ENCODE measurements around the gene KCNJ5.

Gene KCNJ5

DNA sequence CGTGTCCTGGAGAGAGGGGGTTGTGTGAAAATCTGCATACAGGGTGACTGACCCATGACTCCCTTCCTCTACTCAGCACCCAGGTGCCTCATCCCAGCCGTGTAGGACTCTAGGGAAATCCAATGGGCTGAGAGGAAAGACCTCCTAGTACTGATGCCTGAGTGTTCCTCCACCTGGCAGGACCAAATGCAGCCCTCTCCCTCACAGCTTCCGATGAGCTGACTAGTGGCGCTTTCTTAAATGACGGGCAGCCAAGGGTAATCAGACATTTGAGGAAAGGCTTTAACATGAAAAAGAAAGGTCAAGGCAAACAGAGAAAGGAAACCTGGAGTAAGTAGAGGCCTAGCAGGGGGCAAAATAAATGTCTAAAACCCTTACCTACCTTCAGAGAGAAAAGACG lies 19.1 kb upstream of the KCNJ5 start:
- no peak for DNase-seq

- no peak for DNase-seq
Observed at GRCh38 chr11:128872594-128872993, 18.6 kb upstream of the KCNJ5 start.

DNA sequence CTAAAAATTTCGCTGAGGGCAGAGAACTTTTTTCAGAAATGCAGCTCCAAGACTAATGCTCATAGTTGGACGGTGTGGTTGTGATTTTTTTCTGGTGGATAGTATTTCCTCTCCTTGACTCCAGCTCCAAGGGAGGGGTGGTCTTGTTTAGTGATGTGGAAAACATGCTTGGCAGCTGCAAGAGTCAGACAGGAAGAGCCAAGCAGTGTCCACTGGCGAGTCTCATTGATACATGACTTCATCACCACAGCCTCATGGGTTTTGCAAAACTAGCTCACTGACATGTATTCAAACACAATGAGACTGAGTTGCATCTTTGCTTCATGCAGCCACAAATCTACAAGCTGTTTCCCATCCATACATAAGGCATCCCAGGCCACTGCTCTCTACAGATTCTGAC lies 16.7 kb upstream of the KCNJ5 start:
- DNase-seq = no peak

GRCh38 chr11:128876133-128876650 lies 15.0 kb upstream of the KCNJ5 start:
- no peak for DNase-seq

- DNase-seq = no peak
Observed at GRCh38 chr11:128877726-128878125, 13.4 kb upstream of the KCNJ5 start.

- DNase-seq = no peak
Observed at GRCh38 chr11:128878455-128878854, 12.7 kb upstream of the KCNJ5 start.

GRCh38 chr11:128879817-128880216 lies 11.3 kb upstream of the KCNJ5 start:
- DNase-seq = no peak

DNA sequence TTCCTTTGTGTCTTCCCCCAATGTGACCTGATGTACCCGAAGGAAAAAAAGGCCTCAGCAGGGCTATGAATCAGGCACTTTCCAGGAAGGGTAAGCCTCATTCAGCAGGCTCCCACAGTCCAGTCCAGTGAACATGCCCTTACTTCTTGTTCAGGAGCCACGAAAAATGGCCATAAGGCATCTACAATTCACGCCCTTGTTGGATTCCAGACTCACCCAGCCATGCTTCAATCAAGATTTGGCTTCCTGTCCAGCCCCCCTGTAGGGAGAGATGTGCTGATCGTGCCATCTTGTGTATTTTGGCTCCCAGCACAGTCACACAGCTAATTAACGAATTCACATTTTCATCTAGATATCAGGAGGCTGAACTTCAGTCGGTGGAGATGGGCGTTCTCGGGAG lies 9.9 kb upstream of the KCNJ5 start:
- no peak for DNase-seq

- DNase-seq = no peak
Observed at GRCh38 chr11:128882451-128882850, 8.7 kb upstream of the KCNJ5 start.

- DNase-seq = no peak
Observed at GRCh38 chr11:128884054-128884453, 7.1 kb upstream of the KCNJ5 start.

- DNase-seq = peak; percentile 77
Observed at GRCh38 chr11:128884703-128885338, 6.3 kb upstream of the KCNJ5 start.

DNA sequence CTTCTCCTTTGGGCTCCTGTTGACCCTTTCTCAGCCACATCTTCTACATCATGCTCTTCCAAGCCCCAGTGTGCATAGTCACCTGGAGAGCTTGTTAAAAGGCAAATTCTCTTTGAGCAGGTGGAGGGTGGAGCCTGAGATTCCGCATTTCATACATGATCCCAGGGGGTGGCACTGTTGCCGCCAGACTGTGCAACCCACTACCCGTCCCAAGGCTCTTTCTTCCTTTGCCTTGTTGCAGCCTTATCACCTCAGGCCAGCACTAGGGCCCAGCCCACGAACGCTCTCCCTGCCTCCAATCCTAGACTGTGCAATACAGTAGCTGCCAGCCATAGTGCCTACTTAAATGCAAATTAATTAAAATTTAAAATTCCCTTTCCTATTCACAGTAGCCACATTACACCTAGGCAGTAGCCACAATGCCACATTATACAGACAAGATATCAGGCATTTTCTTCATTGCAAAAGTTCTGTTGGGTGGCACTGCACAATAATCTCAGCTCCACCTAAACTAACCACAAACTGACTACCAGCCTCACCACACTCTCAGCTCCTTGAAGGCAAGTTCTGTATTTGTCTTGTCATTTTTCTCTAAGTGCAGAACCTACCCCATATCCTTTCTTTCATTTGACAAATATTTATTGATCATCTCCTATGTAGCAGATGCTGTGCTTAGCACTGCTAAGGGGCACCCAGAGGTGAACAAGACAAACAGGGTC lies 4.6 kb upstream of the KCNJ5 start:
- DNase-seq = peak; percentile 21

GRCh38 chr11:128888034-128888985 lies 2.8 kb upstream of the KCNJ5 start:
- DNase-seq = no peak

GRCh38 chr11:128889657-128890213 lies 1.4 kb upstream of the KCNJ5 start:
- DNase-seq = no peak

DNA sequence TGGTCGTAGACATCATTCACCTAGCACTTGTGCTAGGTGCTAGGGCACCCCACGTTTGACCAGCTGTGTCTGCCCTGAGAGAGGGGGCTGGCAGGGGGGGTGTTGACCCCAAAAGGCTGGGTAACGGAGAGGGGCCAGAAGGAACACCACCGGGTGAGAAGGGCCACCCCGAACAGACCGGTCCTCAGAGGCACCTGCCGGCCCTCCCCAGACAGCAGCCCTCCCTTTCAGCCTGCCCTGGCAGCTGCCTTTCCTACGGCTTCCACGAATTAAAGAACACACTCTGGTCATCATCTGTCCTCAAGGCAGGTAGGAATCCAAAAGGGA lies 977 bp upstream of the KCNJ5 start:
- DNase-seq = no peak

GRCh38 chr11:128891913-128892398 lies 800 bp downstream of the KCNJ5 start:
- no peak for DNase-seq

DNA sequence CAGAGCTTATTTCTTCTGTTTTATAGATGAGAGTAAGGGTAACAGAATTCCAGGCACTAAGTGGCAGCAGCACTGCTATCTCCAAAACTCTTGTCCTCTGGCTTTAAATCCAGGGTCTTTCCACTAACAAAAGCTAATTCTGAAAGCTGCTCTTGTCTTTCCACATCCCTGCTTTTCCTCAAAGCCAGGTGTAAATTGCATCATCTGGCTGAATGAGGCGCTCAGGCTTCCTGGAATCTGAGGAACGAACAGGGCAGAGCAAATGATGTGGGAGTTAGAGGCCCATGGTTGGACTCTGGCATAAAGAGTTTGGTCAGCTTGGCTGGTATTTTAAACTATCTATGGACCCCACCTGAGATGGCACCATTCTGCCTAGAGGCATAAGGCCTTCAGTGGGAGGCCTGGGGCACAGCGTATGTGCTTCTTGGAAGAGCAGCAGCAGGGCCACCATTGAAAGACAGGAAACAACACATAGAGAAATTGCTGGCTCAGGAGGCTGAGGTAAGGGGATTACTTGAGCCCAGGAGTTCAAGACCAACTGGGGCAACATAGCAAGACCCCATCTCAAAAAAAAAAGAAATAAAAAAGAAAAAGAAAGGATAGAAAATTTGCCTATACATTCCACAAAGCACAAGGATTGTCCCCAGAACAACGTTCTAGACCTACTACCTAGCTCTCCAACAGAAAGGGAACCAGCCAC lies 1.9 kb downstream of the KCNJ5 start:
- DNase-seq = no peak

- DNase-seq = no peak
Observed at GRCh38 chr11:128893578-128894285, 2.6 kb downstream of the KCNJ5 start.

- no peak for DNase-seq
Observed at GRCh38 chr11:128894286-128894681, 3.1 kb downstream of the KCNJ5 start.

DNA sequence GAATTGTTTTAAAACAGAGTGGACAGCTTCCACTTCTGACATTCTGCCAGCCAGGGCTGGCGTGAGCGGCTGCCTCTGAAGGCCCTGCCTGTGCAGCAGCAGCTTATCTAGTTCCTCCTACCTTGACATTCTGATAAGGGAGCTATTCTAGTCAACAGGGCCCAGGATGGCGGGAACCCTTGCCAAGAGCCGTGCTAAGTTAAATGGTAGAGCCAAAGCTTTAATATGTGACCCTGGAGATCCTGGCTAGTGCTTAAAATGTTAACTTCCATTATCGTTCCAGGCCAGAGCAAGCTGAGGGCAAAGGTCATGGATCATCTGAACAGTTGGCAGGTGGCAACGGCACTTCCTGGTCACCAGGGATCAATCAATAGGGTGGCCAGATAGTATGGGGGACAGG lies 3.5 kb downstream of the KCNJ5 start:
- DNase-seq = no peak

- no peak for DNase-seq
Observed at GRCh38 chr11:128895526-128895925, 4.4 kb downstream of the KCNJ5 start.

DNA sequence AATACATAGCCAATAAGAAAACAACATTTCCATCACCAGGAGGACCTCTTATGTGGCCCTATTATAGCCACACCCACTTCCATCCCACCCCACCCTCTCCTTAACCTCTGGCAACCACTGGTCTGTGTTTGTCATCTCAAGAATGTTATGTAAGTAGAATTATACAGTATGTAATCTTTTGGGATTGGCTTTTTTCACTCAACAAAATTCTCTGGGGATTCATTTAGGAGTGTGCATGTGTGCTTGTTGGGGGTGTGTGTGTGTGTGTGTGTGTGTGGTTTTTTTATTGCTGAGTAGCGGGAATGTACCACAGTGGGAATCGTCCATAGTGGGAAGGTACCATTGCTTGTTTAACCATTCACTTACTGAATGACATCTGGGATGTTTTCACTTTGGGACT lies 5.2 kb downstream of the KCNJ5 start:
- DNase-seq = no peak

Measured in activated CD4-positive, alpha-beta T cell treated with anti-CD3 and anti-CD28 coated beads, Interleukin-2, amount 50 U/mL, for 16 hours (primary cell).